ENCODE measurements around the gene ABCD4.

DNA sequence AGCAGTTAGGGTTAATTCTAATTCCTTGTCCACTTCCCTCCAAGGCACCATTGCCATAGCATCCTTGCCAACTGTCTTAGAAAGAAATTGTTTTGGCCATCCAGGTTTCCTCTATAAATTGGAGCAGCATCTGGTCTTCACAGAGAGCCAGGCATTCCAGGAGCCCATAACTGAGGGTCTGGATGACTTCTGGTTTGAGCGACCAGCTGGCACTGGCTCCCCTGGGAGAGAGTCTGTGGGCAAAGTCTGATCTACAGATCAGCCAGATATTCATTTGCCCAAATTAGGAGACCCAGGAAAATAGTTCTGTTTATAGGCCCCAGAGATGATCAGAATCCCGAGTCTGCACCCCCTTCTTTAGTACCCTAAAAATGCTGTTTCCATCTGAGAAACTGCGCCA lies 47.5 kb downstream of the ABCD4 start:
- TF ChIP-seq, protein P1, sequence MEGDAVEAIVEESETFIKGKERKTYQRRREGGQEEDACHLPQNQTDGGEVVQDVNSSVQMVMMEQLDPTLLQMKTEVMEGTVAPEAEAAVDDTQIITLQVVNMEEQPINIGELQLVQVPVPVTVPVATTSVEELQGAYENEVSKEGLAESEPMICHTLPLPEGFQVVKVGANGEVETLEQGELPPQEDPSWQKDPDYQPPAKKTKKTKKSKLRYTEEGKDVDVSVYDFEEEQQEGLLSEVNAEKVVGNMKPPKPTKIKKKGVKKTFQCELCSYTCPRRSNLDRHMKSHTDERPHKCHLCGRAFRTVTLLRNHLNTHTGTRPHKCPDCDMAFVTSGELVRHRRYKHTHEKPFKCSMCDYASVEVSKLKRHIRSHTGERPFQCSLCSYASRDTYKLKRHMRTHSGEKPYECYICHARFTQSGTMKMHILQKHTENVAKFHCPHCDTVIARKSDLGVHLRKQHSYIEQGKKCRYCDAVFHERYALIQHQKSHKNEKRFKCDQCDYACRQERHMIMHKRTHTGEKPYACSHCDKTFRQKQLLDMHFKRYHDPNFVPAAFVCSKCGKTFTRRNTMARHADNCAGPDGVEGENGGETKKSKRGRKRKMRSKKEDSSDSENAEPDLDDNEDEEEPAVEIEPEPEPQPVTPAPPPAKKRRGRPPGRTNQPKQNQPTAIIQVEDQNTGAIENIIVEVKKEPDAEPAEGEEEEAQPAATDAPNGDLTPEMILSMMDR (IDR thresholded peaks at IDR 0.05; ENCODE audit: poor library complexity, severe bottlenecking): no peak
- TF ChIP-seq SMC3 (conservative IDR thresholded peaks at IDR 0.05; ENCODE audit: poor library complexity): no peak
- TF ChIP-seq, protein P2, sequence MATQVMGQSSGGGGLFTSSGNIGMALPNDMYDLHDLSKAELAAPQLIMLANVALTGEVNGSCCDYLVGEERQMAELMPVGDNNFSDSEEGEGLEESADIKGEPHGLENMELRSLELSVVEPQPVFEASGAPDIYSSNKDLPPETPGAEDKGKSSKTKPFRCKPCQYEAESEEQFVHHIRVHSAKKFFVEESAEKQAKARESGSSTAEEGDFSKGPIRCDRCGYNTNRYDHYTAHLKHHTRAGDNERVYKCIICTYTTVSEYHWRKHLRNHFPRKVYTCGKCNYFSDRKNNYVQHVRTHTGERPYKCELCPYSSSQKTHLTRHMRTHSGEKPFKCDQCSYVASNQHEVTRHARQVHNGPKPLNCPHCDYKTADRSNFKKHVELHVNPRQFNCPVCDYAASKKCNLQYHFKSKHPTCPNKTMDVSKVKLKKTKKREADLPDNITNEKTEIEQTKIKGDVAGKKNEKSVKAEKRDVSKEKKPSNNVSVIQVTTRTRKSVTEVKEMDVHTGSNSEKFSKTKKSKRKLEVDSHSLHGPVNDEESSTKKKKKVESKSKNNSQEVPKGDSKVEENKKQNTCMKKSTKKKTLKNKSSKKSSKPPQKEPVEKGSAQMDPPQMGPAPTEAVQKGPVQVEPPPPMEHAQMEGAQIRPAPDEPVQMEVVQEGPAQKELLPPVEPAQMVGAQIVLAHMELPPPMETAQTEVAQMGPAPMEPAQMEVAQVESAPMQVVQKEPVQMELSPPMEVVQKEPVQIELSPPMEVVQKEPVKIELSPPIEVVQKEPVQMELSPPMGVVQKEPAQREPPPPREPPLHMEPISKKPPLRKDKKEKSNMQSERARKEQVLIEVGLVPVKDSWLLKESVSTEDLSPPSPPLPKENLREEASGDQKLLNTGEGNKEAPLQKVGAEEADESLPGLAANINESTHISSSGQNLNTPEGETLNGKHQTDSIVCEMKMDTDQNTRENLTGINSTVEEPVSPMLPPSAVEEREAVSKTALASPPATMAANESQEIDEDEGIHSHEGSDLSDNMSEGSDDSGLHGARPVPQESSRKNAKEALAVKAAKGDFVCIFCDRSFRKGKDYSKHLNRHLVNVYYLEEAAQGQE (IDR thresholded peaks at IDR 0.05; ENCODE audit: borderline replicate concordance): no peak

Data from neural cell (in vitro differentiated cells).